ENCODE measurements around the gene ADAMTSL1.
"Not testable (repeated sequence)": the region's sequence is repeated elsewhere in the genome, so short reads cannot be mapped to it uniquely, and the experiment has no call there.

Gene ADAMTSL1

GRCh38 chr9:18907927-18908625, 434.1 kb downstream of the ADAMTSL1 start:
- no peak for DNase-seq (ENCODE audit: low read depth)

- no peak for DNase-seq (ENCODE audit: low read depth)
These were observed 435.4 kb downstream of the ADAMTSL1 start for GRCh38 chr9:18909140-18910018.

GRCh38 chr9:18910435-18910834, 436.5 kb downstream of the ADAMTSL1 start:
- DNase-seq (ENCODE audit: low read depth) = peak; percentile 60

- peak; percentile 23 for DNase-seq (ENCODE audit: low read depth)
These were observed 437.0 kb downstream of the ADAMTSL1 start for GRCh38 chr9:18910916-18911315.

GRCh38 chr9:18911714-18912342, 437.9 kb downstream of the ADAMTSL1 start:
- no peak for DNase-seq (ENCODE audit: low read depth)

GRCh38 chr9:18920141-18921084, 446.5 kb downstream of the ADAMTSL1 start:
- DNase-seq (ENCODE audit: low read depth) = peak; percentile 32

GRCh38 chr9:18921366-18922075, 447.6 kb downstream of the ADAMTSL1 start:
- DNase-seq (ENCODE audit: low read depth) = peak; percentile 63

GRCh38 chr9:18922161-18922885, 448.4 kb downstream of the ADAMTSL1 start:
- peak; percentile 24 for DNase-seq (ENCODE audit: low read depth)

GRCh38 chr9:18923167-18923566, 449.2 kb downstream of the ADAMTSL1 start:
- no peak for DNase-seq (ENCODE audit: low read depth)

- DNase-seq (ENCODE audit: low read depth) = no peak
These were observed 449.9 kb downstream of the ADAMTSL1 start for GRCh38 chr9:18923671-18924430.

GRCh38 chr9:18925880-18926279, 451.9 kb downstream of the ADAMTSL1 start:
- DNase-seq (ENCODE audit: low read depth) = no peak

- DNase-seq (ENCODE audit: low read depth) = no peak
These were observed 452.6 kb downstream of the ADAMTSL1 start for GRCh38 chr9:18926513-18926912.

GRCh38 chr9:18928711-18929110, 454.8 kb downstream of the ADAMTSL1 start:
- peak; percentile 25 for DNase-seq (ENCODE audit: low read depth)

GRCh38 chr9:18930611-18931010, 456.7 kb downstream of the ADAMTSL1 start:
- DNase-seq (ENCODE audit: low read depth) = not testable (repeated sequence)

GRCh38 chr9:18935541-18935940, 461.6 kb downstream of the ADAMTSL1 start:
- DNase-seq (ENCODE audit: low read depth) = no peak

- DNase-seq (ENCODE audit: low read depth) = no peak
These were observed 462.3 kb downstream of the ADAMTSL1 start for GRCh38 chr9:18936094-18936871.

GRCh38 chr9:18939943-18940342, 466.0 kb downstream of the ADAMTSL1 start:
- DNase-seq (ENCODE audit: low read depth) = no peak

- DNase-seq (ENCODE audit: low read depth) = no peak
These were observed 467.2 kb downstream of the ADAMTSL1 start for GRCh38 chr9:18941060-18941740.

Data from EH (cell line).